GM03348 (cell line): ENCODE results near the gene DARS1.
"Not testable (repeated sequence)": the region's sequence is repeated elsewhere in the genome, so short reads cannot be mapped to it uniquely, and the experiment has no call there.

Experiments used
- DNase-seq: peaks from one replicate; pipeline ENCODE4 v3.0.0; 2012; ENCODE audit warnings: low spot score

DARS1 gene

DNA sequence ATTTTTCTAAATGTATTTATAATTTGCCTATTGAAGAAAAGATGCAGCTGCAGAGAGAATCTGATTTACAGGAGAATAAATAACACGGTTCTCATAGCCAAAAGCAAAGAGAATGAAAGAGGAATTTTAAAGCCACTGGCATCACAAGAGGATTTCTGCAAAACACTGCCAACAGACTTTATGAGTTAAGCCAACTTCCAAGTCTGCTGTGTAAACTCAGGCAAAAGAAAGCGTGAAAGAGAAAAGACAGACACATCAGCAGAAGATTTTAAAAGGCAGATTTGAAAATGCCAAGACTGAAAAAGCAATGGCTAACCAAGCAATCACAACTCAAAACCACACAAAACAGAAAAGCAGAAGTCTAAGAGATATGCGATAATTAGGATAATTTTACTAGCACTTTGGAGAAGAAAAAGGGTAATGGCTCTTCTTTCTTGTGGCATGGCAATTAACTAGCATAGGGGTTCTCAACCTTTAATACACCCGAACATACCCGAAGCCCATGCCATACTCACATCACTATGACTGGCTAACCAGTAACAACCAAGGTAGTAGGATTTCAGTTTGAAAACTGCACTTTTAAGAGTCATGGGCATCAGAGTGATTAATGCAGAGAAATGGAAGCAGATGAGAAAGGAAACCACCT is 4.9 kb downstream of the DARS1 start:
- DNase-seq = no peak

DNA sequence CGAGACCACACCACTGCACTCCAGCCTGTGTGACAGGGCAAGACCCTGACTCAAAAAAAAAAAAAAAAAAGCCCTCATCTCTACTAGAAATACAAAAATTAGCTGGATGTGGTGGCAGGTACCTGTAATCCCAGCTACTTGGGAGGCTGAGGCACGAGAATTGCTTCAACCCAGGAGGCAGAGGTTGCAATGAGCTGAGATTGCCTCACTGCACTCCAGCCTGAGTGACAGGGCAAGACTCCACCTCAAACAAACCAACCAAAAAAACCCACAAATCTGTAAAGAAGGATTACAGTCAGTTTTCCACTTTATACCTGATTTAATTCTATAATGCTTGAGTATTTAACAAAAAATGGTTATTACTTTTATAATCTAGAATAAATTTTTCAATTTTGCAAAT is 9.7 kb downstream of the DARS1 start:
- DNase-seq = no peak

GRCh38 chr2:135974036-135974435 is 11.4 kb downstream of the DARS1 start:
- no peak for DNase-seq

DNA sequence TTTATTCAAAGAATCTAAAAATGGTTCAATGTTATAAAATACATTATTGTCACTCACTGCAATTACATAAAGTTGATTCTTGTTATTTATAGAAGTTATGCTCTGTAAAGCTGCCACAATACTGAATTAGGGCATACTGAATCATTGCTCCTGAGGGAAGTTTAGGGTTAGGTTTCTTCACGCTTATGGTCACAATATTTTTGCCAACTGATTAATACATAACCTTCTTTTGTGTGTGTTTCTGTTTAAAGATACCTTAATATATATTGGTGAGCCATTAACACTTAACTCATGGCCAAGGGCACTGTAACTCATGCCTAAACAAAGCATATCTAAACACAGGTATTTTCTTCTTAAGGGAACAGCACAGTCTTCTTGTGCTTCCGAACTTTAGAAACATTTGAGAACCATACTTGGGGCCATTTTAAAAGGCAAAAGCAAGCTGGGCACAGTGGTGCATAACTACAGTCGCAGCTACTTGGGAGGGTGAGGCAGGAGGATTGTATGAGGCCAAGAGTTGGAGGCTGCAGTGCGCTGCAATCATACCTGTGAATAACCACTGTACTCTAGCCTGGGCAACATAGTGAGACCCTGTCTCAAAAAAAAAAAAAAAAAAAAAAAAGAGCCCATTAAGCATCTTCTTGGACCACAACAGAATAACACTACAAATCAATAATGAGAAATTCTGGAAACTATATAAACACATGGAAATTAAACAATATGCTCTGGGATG is 15.6 kb downstream of the DARS1 start:
- DNase-seq = no peak

DNA sequence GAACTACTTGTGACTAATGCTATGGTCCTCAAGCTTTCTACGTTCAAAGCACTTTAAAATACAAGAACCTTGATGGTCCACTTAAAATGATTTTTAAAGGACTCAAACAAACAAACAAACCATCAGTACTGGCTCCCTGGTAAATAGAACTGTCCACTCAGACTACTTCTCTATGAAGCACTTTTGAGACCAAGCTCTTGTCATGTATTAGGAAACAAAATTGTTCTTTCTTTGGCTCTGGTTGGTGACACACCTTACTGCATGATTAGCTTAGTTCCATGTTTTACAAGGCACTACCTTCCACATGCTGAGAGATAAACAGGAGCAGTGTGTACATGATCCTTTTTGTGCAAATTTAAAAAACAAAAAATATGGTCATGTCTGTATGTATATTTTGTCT is 19.7 kb downstream of the DARS1 start:
- no peak for DNase-seq

DNA sequence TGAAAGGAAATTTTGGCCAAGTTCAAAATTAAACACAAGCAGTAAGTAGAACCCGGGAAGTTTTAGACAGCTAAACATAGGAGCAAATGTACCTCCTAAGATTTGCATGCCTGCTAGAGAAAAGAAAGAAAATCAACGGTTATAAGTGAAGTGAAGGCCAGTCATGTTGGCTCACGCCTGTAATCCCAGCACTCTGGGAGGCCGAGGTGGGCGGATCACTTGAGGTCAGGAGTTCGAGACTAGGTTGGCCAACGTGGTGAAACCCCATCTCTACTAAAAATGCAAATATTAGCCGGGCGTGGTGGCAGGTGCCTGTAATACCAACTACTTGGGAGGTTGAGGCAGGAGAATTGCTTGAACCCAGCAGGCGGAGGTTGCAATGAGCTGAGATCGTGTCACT is 21.0 kb downstream of the DARS1 start:
- not testable (repeated sequence) for DNase-seq

DNA sequence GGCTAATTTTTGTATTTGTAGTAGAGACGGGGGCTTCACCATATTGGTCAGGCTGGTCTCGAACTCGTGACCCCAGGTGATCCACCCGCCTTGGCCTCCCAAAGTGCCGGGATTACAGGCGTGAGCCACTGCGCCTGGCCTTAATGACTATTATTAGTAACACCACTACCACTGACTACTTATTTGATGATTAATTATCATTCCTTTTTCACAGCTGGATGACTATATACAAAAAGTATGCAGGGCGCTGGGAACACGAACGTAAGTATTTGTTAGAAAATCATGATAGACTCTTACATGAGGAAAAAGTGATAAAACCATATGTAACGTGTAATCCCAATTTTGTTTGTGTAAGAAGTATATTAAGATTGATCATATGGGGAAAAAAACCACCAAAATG is 21.6 kb downstream of the DARS1 start:
- DNase-seq = no peak

DNA sequence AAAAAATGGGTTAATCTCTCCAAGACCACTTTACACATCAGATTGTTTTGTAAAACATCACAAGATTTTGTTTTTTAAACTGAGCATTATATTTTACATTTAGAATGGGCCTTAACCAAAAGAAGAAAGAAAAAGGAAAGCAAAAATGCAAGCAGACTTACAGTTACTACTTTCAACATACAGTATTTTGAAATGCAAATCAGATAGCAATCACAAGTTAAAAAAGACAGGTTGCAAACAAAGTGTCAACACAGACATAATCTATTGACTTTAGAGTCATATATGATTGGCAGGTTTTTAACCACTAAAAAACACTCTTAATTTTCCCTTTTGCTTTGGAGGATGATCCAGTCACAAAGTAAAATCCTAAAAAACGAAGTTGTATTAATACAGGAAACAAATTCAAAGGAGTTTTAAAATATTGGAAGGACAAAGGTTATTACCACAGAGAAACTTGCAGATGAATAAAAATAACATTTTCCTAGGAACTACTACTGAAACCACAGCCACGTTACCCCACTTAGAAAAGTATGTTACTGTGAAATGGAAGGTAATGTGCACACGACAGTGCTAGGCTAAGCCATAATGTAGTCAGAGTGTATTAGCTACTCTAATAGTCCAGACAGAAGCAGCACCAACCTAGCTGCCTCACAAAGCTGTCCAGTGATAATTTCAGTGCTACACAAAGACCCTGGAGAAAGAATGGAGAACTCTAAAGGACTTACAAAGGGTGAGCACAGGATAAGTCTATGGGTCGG is 22.9 kb downstream of the DARS1 start:
- DNase-seq = no peak

DNA sequence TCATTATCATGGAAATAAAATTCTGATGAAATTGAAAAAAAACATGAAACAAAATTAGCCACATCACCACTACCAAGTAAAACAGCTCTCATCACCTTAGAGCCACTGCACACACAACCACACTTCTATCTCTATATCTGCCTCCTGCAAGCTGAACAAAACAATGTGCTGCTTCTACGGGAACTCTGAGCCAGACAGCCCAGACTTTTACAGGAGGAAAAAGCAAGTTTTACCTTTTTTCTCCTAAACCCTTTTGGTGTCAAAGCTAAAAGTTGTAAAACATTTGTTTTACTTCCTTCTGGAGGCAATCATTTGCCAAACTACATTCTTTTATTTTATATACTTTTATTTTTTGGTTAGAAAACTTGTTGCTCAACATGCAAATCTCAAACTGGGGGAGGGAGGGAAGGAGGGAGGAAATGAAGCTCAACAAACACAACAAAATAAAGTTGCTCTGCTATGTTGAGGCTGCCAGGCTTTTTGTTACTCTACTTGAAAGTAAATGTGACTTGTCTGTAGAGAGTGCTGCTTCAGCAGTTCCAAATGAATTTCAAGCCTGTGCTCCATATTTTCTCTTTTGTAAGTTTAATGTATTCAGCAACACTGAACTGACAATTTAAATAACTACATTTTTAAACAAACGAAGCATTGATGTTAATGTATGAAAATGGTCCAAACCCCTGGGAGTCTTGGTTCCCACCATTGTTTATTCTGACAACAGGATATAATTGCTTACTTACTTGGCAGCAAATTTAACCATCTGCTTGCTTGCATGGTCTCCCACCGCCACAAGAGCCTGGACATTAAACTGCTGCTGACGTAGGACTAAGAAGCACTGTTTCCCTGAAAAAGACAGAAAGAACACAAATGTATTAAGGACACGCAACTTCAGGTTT is 24.5 kb downstream of the DARS1 start:
- no peak for DNase-seq

DNA sequence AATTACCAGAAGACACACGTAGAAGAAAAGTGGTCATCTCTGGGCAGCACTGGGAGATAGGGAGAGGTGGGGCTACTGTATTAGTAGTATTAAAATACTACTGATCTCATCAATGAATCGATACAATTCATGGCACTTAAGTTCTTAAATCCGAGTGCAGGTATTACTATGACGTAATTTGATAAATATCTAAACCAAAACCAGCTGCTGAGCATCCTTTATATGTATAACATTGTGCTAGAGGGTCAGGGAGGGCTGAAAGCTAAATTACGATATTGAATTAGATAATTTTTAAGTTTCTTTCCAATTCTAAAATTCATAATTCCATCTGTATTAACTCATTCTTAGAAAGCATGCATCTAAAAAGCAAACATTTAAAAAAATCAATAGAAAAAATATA is 25.3 kb downstream of the DARS1 start:
- no peak for DNase-seq

DNA sequence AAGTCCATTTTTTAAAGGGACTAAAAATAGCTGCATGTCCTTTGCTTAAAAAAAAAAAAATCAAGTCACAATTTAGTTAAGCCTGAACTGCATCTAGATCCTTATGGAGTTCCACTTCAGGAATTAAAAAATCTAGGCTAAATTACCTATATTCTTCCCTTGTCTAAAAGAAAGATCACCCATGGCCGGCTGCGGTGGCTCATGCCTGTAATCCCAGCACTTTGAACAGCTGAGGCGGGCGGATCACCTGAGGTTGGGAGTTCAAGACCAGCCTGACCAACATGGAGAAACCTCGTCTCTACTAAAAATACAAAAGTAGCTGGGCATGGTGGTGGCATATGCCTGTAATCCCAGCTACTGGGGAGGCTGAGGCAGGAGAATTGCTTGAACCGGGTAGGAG is 26.5 kb downstream of the DARS1 start:
- not testable (repeated sequence) for DNase-seq

GRCh38 chr2:135954020-135954601 is 31.3 kb downstream of the DARS1 start:
- DNase-seq = no peak

- DNase-seq = no peak
These were observed 32.5 kb downstream of the DARS1 start for GRCh38 chr2:135952891-135953290.

DNA sequence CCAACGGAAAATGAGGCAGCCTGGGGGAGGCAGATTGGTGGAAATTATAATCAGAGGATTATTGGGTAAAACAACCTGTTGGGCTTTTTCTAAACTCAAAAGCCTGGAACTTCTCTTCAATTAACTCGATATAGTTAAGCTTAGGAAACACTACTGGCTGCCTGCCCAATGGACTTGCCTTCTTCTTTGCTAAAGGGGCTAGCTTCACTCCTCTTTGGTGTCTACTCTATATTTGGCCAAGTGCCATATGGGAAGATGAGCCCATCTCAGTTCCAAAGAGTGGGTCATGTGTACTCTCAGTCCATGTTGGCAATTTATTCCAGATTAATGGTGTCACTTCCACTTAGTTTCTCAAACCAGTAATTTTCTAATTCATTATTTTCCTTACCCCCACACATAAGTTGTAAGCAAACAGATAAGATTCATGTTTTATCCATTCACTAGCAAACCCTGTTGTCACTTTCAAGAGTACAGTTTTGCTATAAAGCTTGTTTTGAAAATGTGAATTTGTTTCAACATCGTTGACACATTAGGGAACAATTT is 34.3 kb downstream of the DARS1 start:
- DNase-seq = no peak

- DNase-seq = no peak
These were observed 35.8 kb downstream of the DARS1 start for GRCh38 chr2:135949451-135950234.

GRCh38 chr2:135948642-135949355 is 36.6 kb downstream of the DARS1 start:
- peak; percentile 39 for DNase-seq

GRCh38 chr2:135948141-135948540 is 37.3 kb downstream of the DARS1 start:
- DNase-seq = no peak

DNA sequence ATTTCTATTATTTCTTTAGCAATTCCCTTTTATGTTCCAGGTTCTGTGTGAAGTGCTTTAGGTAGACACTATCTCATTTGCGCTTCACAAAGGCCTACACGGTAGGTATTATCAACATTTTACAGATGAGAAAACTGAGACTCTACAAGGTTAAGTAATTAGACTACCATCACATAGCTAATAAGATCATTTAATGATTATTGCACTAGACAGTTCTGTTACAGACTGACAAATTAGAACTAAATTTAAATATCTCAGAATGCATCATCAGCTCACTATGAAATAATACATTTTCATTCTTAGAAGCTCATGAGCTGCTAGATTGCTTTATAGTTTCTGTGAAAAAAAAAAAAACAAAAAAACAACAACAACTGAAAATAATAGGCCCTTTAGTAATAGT is 37.9 kb downstream of the DARS1 start:
- DNase-seq = no peak

DNA sequence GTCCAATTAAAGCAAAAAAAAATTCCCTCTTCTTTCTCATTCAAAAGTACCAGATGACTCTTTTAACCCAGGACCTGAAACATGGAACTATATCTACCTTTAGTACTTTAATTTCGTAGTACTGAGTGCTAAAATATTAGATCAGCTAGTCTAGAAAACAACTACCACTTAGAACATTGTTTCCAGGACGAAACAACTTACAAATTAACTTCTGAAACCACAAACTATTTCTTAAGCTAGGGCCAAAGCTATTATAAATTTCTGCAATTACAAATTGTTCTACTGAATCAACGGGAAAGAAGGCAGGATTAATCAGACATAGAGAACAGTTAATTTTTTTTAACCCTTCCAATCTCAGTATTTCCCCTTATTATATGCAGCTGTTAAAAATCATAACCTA is 39.9 kb downstream of the DARS1 start:
- DNase-seq = no peak

DNA sequence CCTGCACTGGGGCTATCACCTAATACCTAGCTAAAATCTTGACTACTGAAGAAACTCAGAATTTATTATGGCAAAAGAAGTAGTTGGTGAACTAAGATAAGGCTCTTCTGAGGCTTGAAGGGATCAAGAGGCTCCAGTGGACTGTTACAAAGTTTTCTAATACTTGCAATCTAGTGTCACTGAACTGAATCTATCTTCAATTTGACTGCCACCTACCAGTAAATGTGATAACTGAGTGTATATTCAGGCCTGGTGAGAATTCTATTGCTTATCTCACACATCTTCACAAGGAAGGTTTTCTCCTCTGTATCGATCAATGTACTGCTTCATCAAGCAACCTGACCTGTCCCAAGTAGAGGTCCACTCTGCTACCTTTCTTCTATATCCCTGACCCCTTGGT is 40.8 kb downstream of the DARS1 start:
- DNase-seq = no peak
